Subcutaneous abdominal adipose tissue (tissue), 5 donors: ENCODE measurements around the gene CCDC39.
A peak's percentile ranks its signal among the peaks of the same experiment; 100 is the strongest.

ENCODE experiments used
- H3K27ac ChIP-seq: one replicate; pipeline ENCODE4 v1.7.0; 2013; ENCODE audit warnings: low read depth, mild to moderate bottlenecking, inconsistent platforms, low read length, moderate library complexity
- H3K27me3 ChIP-seq, 5 donors: one replicate each; pipeline ENCODE4 v1.7.0; 2013; ENCODE audit warnings: low read length in 5 of 5, inconsistent platforms in 1 of 5; ENCODE audit not compliant: control insufficient read depth in 5 of 5, insufficient read depth in 4 of 5
- H3K36me3 ChIP-seq, 5 donors: one replicate each; pipeline ENCODE4 v1.7.0; 2013; ENCODE audit warnings: low read length in 5 of 5; ENCODE audit not compliant: control insufficient read depth in 5 of 5, insufficient read depth in 5 of 5
- H3K4me1 ChIP-seq, 5 donors: one replicate each; pipeline ENCODE4 v1.7.0; 2013; ENCODE audit warnings: low read length in 5 of 5, mild to moderate bottlenecking in 3 of 5, moderate library complexity in 1 of 5; ENCODE audit not compliant: control insufficient read depth in 5 of 5, insufficient read depth in 5 of 5
- H3K4me3 ChIP-seq, 5 donors: one replicate each; pipeline ENCODE4 v1.7.0; 2013; ENCODE audit warnings: low read length in 5 of 5, low read depth in 1 of 5
- H3K9ac ChIP-seq, 5 donors: one replicate each; pipeline ENCODE4 v1.7.0; 2013; ENCODE audit warnings: low read length in 5 of 5, mild to moderate bottlenecking in 4 of 5, moderate library complexity in 3 of 5
- H3K9me3 ChIP-seq, 5 donors: one replicate each; pipeline ENCODE4 v1.7.0; 2013; ENCODE audit warnings: low read length in 5 of 5; ENCODE audit not compliant: control insufficient read depth in 5 of 5
- donor health status: healthy.
- donor health status: healthy.
- donor health status: healthy.
- donor health status: healthy.
- donor health status: healthy.

Gene CCDC39

DNA sequence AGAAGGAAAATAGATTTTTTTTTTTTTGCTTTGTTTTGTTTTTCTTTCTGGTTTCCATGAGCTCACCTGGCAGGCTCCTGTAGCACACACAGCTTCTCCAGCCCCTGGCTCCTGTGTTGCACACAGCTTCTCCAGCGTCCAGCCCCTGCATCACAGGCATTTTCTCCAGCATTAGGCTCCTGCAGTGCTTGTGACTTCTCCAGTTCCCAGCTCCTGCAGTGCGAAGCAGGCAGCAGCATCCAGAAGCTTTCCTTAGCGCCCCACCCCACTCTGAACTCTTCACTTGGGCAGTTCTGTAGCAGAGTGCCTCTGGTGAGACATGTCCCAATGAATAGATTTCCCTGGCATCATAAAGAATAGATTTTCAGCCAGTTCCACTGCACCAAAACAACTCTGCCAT, 5.5 kb upstream of the CCDC39 start:
- Histone ChIP-seq H3K4me3 (no peak overlapping the region), H3K27ac (no peak overlapping the region), H3K36me3 (no peaks in the 10 kb centered on the region)

DNA sequence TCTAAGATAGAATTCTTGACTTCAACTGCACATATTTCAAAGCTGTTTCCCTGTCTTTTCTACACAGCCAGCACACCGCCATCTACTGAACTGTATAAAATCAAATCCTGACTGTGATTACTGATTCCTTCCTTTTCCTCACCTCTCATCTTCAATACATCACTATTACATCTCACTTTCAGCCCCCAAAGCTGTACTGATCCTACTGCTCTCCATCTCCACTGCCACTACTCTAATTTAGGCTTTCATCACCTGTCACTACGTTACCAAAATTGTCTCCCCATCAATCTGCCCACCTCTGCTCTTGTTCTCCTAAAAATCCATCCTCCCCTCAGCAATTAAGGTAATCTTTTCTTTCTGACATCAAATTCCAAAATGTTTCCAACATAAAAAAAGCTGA, 4.5 kb upstream of the CCDC39 start:
- Histone ChIP-seq H3K9me3 (no peaks in the 10 kb centered on the region), H3K9ac (no peak overlapping the region), H3K4me3 (no peak overlapping the region), H3K27me3 (peaks cover 0 to 6% (median 0%) of the 10 kb centered on the region in 5 donors), H3K27ac (no peak overlapping the region), H3K4me1 (peaks cover 0 to 15% (median 14%) of the 10 kb centered on the region in 5 donors), H3K36me3 (no peaks in the 10 kb centered on the region)

More for the DNA sequence above, 5.5 kb upstream of the CCDC39 start:
- Histone ChIP-seq H3K9ac (no peak overlapping the region), H3K4me1 (peaks cover 0 to 5% (median 5%) of the 10 kb centered on the region in 5 donors), H3K27me3 (peaks cover 0 to 4% (median 0%) of the 10 kb centered on the region in 5 donors), H3K9me3 (no peaks in the 10 kb centered on the region)

DNA sequence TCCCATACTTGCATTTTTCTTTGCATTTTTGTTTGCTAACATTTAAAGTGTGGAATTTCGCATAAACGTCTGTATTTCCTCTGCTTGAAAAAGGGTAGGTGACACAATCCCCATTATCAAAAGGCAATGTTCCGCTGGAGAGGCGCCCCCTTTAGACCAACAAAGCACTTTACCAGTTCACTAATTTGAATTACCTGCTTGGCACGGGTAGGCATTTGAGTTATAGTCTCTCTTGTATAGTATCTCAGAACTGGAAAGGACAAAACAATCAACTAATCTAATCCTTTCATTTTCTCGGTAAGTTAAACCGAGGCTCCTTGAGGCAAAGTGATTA, 775 bp upstream of the CCDC39 start:
- peaks cover 0 to 16% (median 15%) of the 10 kb centered on the region in 5 donors for H3K4me1 ChIP-seq
- peaks cover 0 to 6% (median 0%) of the 10 kb centered on the region in 5 donors for H3K27me3 ChIP-seq
- H3K27ac ChIP-seq, result no peak overlapping the region
- peak overlapping the region in 2 of 5 donors; percentile 53 to 66 for H3K9ac ChIP-seq
- no peaks in the 10 kb centered on the region for H3K9me3 ChIP-seq
- peak overlapping the region; percentile 38 to 87 (median 83) for H3K4me3 ChIP-seq
- H3K36me3 ChIP-seq, result no peaks in the 10 kb centered on the region

DNA sequence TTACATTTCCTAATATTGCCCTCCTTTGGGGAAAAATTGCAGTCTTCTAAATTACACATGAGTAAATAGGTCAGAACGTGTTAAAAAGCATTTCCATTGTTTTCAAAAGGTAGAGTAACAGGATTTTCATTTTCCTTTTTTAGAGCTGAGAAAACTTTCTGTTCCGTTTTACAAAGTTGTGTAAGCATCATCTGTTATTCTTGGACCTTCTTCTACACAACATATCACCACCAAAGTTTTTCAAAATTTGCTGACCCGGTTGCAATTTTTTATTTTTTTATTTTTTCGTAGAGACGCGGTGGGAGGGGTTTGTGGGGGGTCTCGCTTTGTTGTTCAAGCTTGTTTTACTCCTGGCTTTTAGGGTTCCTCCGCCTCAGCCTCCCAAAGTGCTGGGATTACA, 1.1 kb downstream of the CCDC39 start:
- Histone ChIP-seq H3K27me3 (peaks cover 0 to 6% (median 0%) of the 10 kb centered on the region in 5 donors), H3K4me1 (peaks cover 0 to 16% (median 15%) of the 10 kb centered on the region in 5 donors), H3K9me3 (no peaks in the 10 kb centered on the region), H3K9ac (no peak overlapping the region), H3K27ac (no peak overlapping the region), H3K36me3 (no peaks in the 10 kb centered on the region), H3K4me3 (no peak overlapping the region)

DNA sequence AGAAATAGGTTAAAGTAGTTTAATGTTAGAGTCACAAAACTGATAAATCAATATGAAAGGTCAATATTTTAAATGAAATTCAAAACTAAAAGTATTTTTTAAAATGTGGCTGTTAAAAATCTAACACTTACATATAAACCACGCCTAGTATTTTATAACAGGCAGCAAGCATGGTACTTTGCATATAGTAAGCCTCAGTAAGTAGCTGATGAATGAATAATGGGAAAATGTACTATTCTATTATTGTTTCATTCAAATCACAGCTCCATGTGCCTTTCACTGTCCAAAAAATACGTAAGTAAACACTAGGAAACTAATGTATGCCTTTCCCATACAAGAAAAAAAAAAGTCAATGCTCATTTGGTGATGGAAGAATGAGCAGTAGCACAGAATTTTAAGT, 17.8 kb downstream of the CCDC39 start:
- H3K9me3 ChIP-seq, result no peaks in the 10 kb centered on the region
- H3K4me3 ChIP-seq, result no peak overlapping the region
- H3K4me1 ChIP-seq, result no peaks in the 10 kb centered on the region
- no peaks in the 10 kb centered on the region for H3K36me3 ChIP-seq
- H3K27me3 ChIP-seq, result no peaks in the 10 kb centered on the region
- no peak overlapping the region for H3K27ac ChIP-seq
- H3K9ac ChIP-seq, result no peak overlapping the region

DNA sequence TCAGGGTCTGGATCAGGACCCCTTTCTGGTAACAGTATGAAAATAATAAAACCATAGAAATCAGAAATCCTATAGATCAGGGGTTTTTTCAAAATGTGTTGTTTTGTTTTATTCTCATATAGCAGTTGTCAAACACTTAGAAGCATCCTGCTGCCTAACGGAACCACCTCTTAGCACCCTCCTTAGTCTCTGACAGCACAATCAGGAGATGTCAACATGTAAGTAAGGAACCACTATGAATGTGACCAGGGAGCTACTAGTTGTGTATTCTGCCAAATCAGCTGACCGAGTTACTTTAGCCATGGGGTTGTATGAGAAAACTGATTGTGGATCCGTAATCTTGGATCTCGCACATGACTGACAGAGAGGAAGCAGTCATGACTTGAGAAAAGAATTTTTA, 22.2 kb downstream of the CCDC39 start:
- H3K4me3 ChIP-seq, result no peak overlapping the region
- H3K27me3 ChIP-seq, result no peaks in the 10 kb centered on the region
- H3K4me1 ChIP-seq, result no peaks in the 10 kb centered on the region
- H3K9ac ChIP-seq, result no peak overlapping the region
- H3K27ac ChIP-seq, result no peak overlapping the region
- H3K9me3 ChIP-seq, result no peaks in the 10 kb centered on the region
- no peaks in the 10 kb centered on the region for H3K36me3 ChIP-seq

DNA sequence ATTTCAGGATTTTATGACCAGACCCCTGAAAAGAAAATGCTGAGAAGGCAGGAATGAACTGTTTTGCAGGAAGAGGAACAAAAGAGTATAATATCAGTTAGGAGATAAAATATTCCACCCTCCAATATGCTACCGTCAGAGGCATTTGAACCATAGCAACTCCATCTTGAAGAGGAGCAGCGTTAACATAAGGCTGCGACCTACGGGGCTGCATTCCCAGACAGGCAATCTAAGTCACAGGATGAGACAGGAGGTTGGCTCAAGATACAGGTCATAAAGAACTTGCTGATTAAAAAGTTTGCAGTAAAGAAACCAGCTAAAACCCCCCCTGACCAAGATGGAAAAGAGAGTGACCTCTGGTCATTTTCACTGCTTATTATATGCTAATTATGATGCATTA, 22.9 kb downstream of the CCDC39 start:
- Histone ChIP-seq H3K4me1 (no peaks in the 10 kb centered on the region), H3K36me3 (no peaks in the 10 kb centered on the region), H3K27me3 (no peaks in the 10 kb centered on the region), H3K4me3 (no peak overlapping the region), H3K9ac (no peak overlapping the region), H3K27ac (no peak overlapping the region), H3K9me3 (no peaks in the 10 kb centered on the region)

DNA sequence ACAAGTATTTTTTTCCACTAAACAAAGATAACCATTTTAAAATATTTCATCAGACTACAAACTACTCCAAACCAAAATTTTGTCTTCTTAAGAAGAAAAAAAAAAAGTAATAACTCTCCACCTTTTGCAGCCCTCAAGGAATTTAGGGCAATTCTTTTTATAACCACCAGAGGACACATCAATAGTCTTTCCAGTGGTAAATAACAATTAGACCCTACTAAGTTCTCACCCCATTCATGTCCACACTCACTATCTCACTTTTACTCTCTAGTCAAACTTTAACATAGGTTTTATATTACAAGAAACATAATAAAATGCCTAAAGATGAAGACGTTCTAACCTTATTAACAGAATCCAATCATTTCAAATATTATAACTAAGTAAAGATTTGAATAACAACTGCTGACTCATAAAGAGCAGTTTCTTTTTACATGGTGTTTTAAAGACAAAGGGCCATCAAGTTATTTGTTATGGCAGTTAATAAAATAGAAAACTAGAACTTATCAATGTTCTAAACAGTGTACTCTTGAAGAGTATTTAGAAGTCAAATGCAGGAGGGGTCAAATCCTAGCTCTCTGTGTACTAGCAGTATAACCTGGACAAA, 33.0 kb downstream of the CCDC39 start:
- H3K9ac ChIP-seq, result no peak overlapping the region
- H3K36me3 ChIP-seq, result no peaks in the 10 kb centered on the region
- H3K4me3 ChIP-seq, result no peak overlapping the region
- H3K27me3 ChIP-seq, result peaks cover 0 to 3% (median 0%) of the 10 kb centered on the region in 5 donors
- no peak overlapping the region for H3K27ac ChIP-seq
- no peaks in the 10 kb centered on the region for H3K4me1 ChIP-seq
- H3K9me3 ChIP-seq, result no peaks in the 10 kb centered on the region

DNA sequence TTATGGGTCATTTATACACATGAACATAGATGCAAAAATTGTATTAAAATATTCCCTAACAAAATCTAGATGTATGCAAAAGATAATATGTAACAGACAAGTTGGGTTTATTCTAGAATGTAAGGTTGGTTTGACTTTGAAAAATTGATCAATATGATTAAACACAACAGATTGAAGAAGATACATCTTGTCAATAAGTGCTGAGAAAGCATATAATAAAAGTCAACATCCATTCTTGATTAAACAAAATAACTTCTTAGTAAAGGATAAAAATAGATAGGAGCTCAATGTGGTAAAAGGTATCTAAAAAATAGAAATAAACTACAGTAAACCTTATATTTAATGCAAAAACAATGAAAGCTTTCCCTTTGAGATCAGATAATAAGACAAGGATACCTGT, 38.3 kb downstream of the CCDC39 start:
- no peak overlapping the region for H3K4me3 ChIP-seq
- H3K4me1 ChIP-seq, result no peaks in the 10 kb centered on the region
- H3K27ac ChIP-seq, result no peak overlapping the region
- no peak overlapping the region for H3K9ac ChIP-seq
- H3K36me3 ChIP-seq, result no peaks in the 10 kb centered on the region
- H3K9me3 ChIP-seq, result peaks cover 0 to 2% (median 0%) of the 10 kb centered on the region in 5 donors
- H3K27me3 ChIP-seq, result no peaks in the 10 kb centered on the region

DNA sequence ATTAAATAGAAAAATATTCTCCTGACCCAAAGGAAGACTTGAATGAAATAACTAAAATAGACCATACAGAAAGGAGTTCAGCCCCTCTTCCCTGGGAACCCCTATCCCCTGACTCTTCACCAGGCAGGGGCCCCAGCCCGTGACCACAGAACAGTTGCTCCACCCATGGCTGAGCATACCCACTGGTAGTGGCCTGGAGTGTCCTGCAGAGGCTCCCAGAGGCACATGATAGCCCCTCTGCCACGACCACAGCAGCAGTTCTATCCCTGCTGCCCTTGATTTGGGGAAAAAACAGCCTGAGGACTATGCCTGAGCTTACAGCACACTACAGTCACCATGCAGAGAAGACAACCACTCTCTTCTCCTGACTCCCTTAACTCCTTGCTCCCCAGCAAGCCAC, 45.6 kb downstream of the CCDC39 start:
- no peak overlapping the region for H3K9ac ChIP-seq
- H3K27me3 ChIP-seq, result peaks cover 0 to 8% (median 6%) of the 10 kb centered on the region in 5 donors
- no peak overlapping the region for H3K4me3 ChIP-seq
- H3K9me3 ChIP-seq, result peaks cover 0 to 2% (median 0%) of the 10 kb centered on the region in 5 donors
- no peaks in the 10 kb centered on the region for H3K4me1 ChIP-seq
- H3K27ac ChIP-seq, result no peak overlapping the region
- no peaks in the 10 kb centered on the region for H3K36me3 ChIP-seq
